IMR-90 (cell line): Measurements from ENCODE around the gene ISG20. TPM values are rescaled to one million over a fixed set of nuclear protein-coding genes. Genes with fewer than 3 reads are reported as not detected.
A peak's percentile ranks its signal among the peaks of the same experiment; 100 is the strongest.

Experiments used
- ATAC-seq: fragments of 200-7000 bp; cut with Tn5 transposase; 2 replicates; pipeline ENCODE4 v1.9.1; 2020; ENCODE audit warnings: low read depth, mild to moderate bottlenecking, moderate library complexity
- BruUV-seq: library from RNA; stranded (reverse); fragments of 400-500 nt; replicated peaks from 2 replicates; lab custom pipeline; 2021; lab: Mats Ljungman, UMichigan
- CTCF ChIA-PET: fragments of 300-600 bp; formaldehyde crosslinking; extraction: SDS; loops from one replicate; lab custom pipeline; 2021; ENCODE audit warnings: antibody characterized with exemption; lab: Yijun Ruan, JAX
- POLR2A ChIA-PET: fragments of 300-600 bp; sonication (Branson Sonifier 250); formaldehyde crosslinking; loops from one replicate; lab custom pipeline; 2022; ENCODE audit warnings: antibody characterized with exemption; ENCODE audit not compliant: unreplicated experiment; lab: Charles Lee
- DNase-seq: peaks from one replicate; pipeline ENCODE4 v3.0.0; 2013
- H2AFZ ChIP-seq: replicated peaks from 2 replicates; pipeline ENCODE3; 2013; ENCODE audit warnings: low read length, mild to moderate bottlenecking; ENCODE audit not compliant: poor library complexity
- H2AK5ac ChIP-seq: 2 replicates; pipeline ENCODE4 v1.6.1; 2013; ENCODE audit warnings: low read depth, low read length, inconsistent platforms
- H2AK9ac ChIP-seq: replicated peaks from 2 replicates; pipeline ENCODE3; 2013; ENCODE audit warnings: mild to moderate bottlenecking, low read depth, low read length, moderate library complexity; ENCODE audit not compliant: poor library complexity
- H2BK120ac ChIP-seq: 2 replicates; pipeline ENCODE4 v1.6.1; 2013; ENCODE audit warnings: low read depth, low read length, inconsistent platforms
- H2BK15ac ChIP-seq: 3 replicates; pipeline ENCODE4 v1.6.1; 2013; ENCODE audit warnings: low read depth, low read length, inconsistent platforms
- H2BK20ac ChIP-seq: 2 replicates; pipeline ENCODE4 v1.6.1; 2013; ENCODE audit warnings: low read depth, mild to moderate bottlenecking, inconsistent platforms, low read length, moderate library complexity
- H2BK5ac ChIP-seq: 2 replicates; pipeline ENCODE4 v1.6.1; 2013; ENCODE audit warnings: mild to moderate bottlenecking, low read depth, low read length, inconsistent platforms; ENCODE audit not compliant: poor library complexity, severe bottlenecking
- H3K14ac ChIP-seq: replicated peaks from 2 replicates; pipeline ENCODE4 v1.6.1; 2013; ENCODE audit warnings: low read depth, low read length, inconsistent platforms
- H3K18ac ChIP-seq: 2 replicates; pipeline ENCODE4 v1.6.1; 2013; ENCODE audit warnings: low read depth, low read length, control low read depth
- H3K23ac ChIP-seq: 2 replicates; pipeline ENCODE4 v1.6.1; 2013; ENCODE audit warnings: low read depth, low read length, inconsistent platforms
- H3K27ac ChIP-seq: 2 replicates; pipeline ENCODE4 v1.5.1; 2013; ENCODE audit warnings: mild to moderate bottlenecking, control low read depth, low read length; ENCODE audit not compliant: insufficient read depth
- H3K27me3 ChIP-seq: 2 replicates; pipeline ENCODE4 v1.6.1; 2013; ENCODE audit warnings: low read length; ENCODE audit not compliant: control insufficient read depth, insufficient read depth
- H3K36me3 ChIP-seq: 2 replicates; pipeline ENCODE4 v1.6.1; 2013; ENCODE audit warnings: low read length, mixed read lengths; ENCODE audit not compliant: control insufficient read depth, insufficient read depth
- H3K4ac ChIP-seq: 2 replicates; pipeline ENCODE4 v1.6.1; 2013; ENCODE audit warnings: low read depth, low read length, inconsistent platforms
- H3K4me1 ChIP-seq: 2 replicates; pipeline ENCODE4 v1.6.1; 2013; ENCODE audit warnings: low read length, mixed read lengths; ENCODE audit not compliant: control insufficient read depth, insufficient read depth
- H3K4me2 ChIP-seq: 2 replicates; pipeline ENCODE4 v1.6.1; 2013; ENCODE audit warnings: low read depth, mild to moderate bottlenecking, control low read depth, low read length, moderate library complexity
- H3K4me3 ChIP-seq: 2 replicates; pipeline ENCODE4 v1.5.1; 2013; ENCODE audit warnings: low read depth, mild to moderate bottlenecking, control low read depth, low read length, moderate library complexity; ENCODE audit not compliant: insufficient read depth
- H3K56ac ChIP-seq: 2 replicates; pipeline ENCODE4 v1.6.1; 2013; ENCODE audit warnings: low read length, inconsistent platforms; ENCODE audit not compliant: insufficient read depth; ENCODE audit errors: extremely low read depth
- H3K79me1 ChIP-seq, 2 experiments: 2 replicates each; pipeline ENCODE4 v1.6.1; 2013; ENCODE audit warnings: low read length in 2 of 2, inconsistent platforms in 1 of 2, low read depth in 1 of 2
- H3K9ac ChIP-seq: 2 replicates; pipeline ENCODE4 v1.6.1; 2013; ENCODE audit warnings: low read depth, low read length, control low read depth
- H3K9me1 ChIP-seq: 2 replicates; pipeline ENCODE4 v1.6.1; 2013; ENCODE audit warnings: low read length, inconsistent platforms; ENCODE audit not compliant: insufficient read depth
- H3K9me3 ChIP-seq: 2 replicates; pipeline ENCODE4 v1.6.1; 2013; ENCODE audit warnings: low read length; ENCODE audit not compliant: control insufficient read depth, insufficient read depth
- H4K20me1 ChIP-seq: 2 replicates; pipeline ENCODE4 v1.6.1; 2013; ENCODE audit warnings: low read length, inconsistent platforms; ENCODE audit not compliant: insufficient read depth
- H4K5ac ChIP-seq: 2 replicates; pipeline ENCODE4 v1.6.1; 2013; ENCODE audit warnings: mild to moderate bottlenecking, low read depth, low read length, control low read depth
- H4K8ac ChIP-seq, 2 experiments: 2 replicates each; pipeline ENCODE4 v1.6.1; 2013; ENCODE audit warnings: low read depth in 2 of 2, low read length in 2 of 2, control low read depth in 1 of 2, inconsistent platforms in 1 of 2
- H4K91ac ChIP-seq: 2 replicates; pipeline ENCODE4 v1.6.1; 2013; ENCODE audit warnings: low read depth, low read length, inconsistent platforms; ENCODE audit not compliant: insufficient read depth
- BHLHE40 ChIP-seq: fragments of 150-350 bp; IDR thresholded peaks from 2 replicates; pipeline ENCODE4 v1.6.1; 2016; ENCODE audit warnings: mild to moderate bottlenecking, low read depth, low read length
- CEBPB ChIP-seq: IDR thresholded peaks from 2 replicates; pipeline ENCODE4 v1.6.1; 2012; ENCODE audit warnings: low read depth, low read length, improper control_type of control experiment
- CTCF ChIP-seq: conservative IDR thresholded peaks from 2 replicates; pipeline ENCODE4 v1.5.1; 2012; ENCODE audit warnings: mild to moderate bottlenecking, low read depth, low read length, improper control_type of control experiment
- FOS ChIP-seq: fragments of 150-350 bp; IDR thresholded peaks from 2 replicates; pipeline ENCODE4 v1.6.1; 2016; ENCODE audit warnings: low read depth, low read length
- MAFK ChIP-seq: IDR thresholded peaks from 2 replicates; pipeline ENCODE4 v1.6.1; 2012; ENCODE audit warnings: low read depth, low read length, improper control_type of control experiment
- MAZ ChIP-seq: IDR thresholded peaks from 2 replicates; pipeline ENCODE4 v1.6.1; 2012; ENCODE audit warnings: low read depth, mild to moderate bottlenecking, low read length, improper control_type of control experiment, moderate library complexity, borderline replicate concordance
- NFE2L2 ChIP-seq: fragments of 150-350 bp; IDR thresholded peaks from 2 replicates; pipeline ENCODE4 v1.6.1; 2016; ENCODE audit warnings: low read depth, mild to moderate bottlenecking, low read length
- RAD21 ChIP-seq: IDR thresholded peaks from 2 replicates; pipeline ENCODE4 v1.6.1; 2012; ENCODE audit warnings: low read length, improper control_type of control experiment
- RCOR1 ChIP-seq: IDR thresholded peaks from 2 replicates; pipeline ENCODE4 v1.6.1; 2012; ENCODE audit warnings: mild to moderate bottlenecking, low read length, improper control_type of control experiment; ENCODE audit not compliant: insufficient replicate concordance
- RFX5 ChIP-seq: IDR thresholded peaks from 2 replicates; pipeline ENCODE4 v1.8.0; 2012; ENCODE audit warnings: low read depth, mild to moderate bottlenecking, low read length, moderate library complexity
- USF2 ChIP-seq: fragments of 150-350 bp; IDR thresholded peaks from 2 replicates; pipeline ENCODE4 v1.6.1; 2017; ENCODE audit warnings: mild to moderate bottlenecking, antibody characterized with exemption, low read length, low read depth
- dilution Hi-C: fragments of 300-500 bp; cut with HindIII; formaldehyde crosslinking; loops from one replicate; pipeline ENCODE4 v1.14.3; 2018; ENCODE audit warnings: low sequenced_read_pairs; ENCODE audit not compliant: unreplicated experiment
- in situ Hi-C: fragments of 300-500 bp; cut with MboI; formaldehyde crosslinking; loops from 3 replicates; pipeline ENCODE4 v1.14.3; 2019; ENCODE audit warnings: low sequenced_read_pairs, inconsistent platforms, mixed read lengths
- intact Hi-C: fragments of 100-400 bp; cut with micrococcal nuclease; formaldehyde crosslinking; loops from 2 replicates; pipeline ENCODE4 v1.10.0; 2022
- polyA plus RNA-seq, 3 experiments: library from polyadenylated mRNA; depleted of rRNA; stranded (reverse); fragments of >200 nt; gene quantifications; 2 replicates each; pipeline ENCODE4 v1.2.3, GENCODE V29; 2012; ENCODE audit warnings: low replicate concordance in 1 of 3
- total RNA-seq: library from RNA; depleted of rRNA; stranded (reverse); fragments of >200 nt; gene quantifications from 2 replicates; pipeline ENCODE4 v1.2.3, GENCODE V29; 2012
- TF ChIP-seq, protein P1 (sequence below): fragments of 150-350 bp; IDR thresholded peaks from 2 replicates; pipeline ENCODE4 v1.6.1; 2016; ENCODE audit warnings: low read depth, mild to moderate bottlenecking, low read length, moderate library complexity, borderline replicate concordance

Gene ISG20
- total and polyA plus RNA-seq, 2 of the 4 experiments (the other 2 are of a cell fraction): 0.72 to 1.2 TPM

DNA sequence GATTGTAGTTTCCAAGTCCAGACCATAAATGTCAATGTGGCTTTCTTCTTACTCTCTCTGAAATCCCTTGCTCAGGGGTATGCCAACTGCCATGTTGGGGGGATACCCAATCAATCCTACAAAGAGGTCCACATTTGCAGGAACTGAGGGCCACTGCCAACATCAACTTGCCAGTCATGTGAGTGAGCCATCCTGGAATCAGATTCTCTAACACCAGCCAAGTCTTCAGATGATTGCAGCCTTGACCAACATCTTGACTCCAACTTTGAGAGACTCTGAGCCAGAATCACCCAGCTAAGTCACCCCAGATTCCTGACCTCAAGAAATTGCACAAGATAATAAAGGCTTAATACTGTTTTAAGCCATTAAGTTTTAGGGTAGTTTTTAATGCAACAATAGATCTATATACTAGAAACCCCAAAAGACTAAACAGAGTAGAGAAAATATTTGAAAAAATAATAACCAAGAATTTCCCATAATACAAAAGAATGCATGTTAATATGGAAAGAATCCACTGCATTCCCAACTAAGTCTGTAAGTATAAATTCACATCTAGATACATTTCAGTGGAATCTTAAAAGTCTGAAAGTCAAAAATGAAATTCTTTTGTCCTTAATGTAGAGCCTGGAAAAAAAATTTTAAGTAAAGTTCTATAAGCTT lies 22.4 kb downstream of the ISG20 start:
- POLR2A ChIA-PET: no interaction called here

More for the DNA sequence above, 22.4 kb downstream of the ISG20 start:
- no TSS peak for BruUV-seq
- Histone ChIP-seq H2AFZ (no peak overlapping the region), H3K9me3 (no peaks in the 10 kb centered on the region), H3K4me3 (no peak overlapping the region), H3K9me1 (peaks cover 7% of the 10 kb centered on the region), H4K8ac (peak overlapping the region; percentile 64 to 74; a peak in 2 of 4 replicates), H3K23ac (peak overlapping the region; percentile 63; the same call in 1 of the 2 replicates), H3K79me1 (no peaks in the 10 kb centered on the region), H2AK5ac (peak overlapping the region; percentile 80; the same call in 1 of the 2 replicates), H2BK15ac (peak overlapping the region; percentile 97; the same call in 2 of the 3 replicates), H2BK5ac (peak overlapping the region; percentile 59), H4K91ac (peak overlapping the region; percentile 52), H3K4me2 (peak overlapping the region; percentile 6; the same call in 1 of the 2 replicates), H4K5ac (peak overlapping the region; percentile 27), H2AK9ac (peak overlapping the region; percentile 26), H4K20me1 (no peaks in the 10 kb centered on the region), H3K14ac (peak overlapping the region; percentile 67; the same call in 1 of the 2 replicates), H3K4me1 (peaks cover 13% of the 10 kb centered on the region), H3K36me3 (no peaks in the 10 kb centered on the region), H2BK120ac (peak overlapping the region; percentile 71), H3K9ac (no peak overlapping the region), H3K18ac (peak overlapping the region; percentile 82), H3K4ac (peak overlapping the region; percentile 74), H3K27ac (peak overlapping the region; percentile 70; the same call in 1 of the 2 replicates), H2BK20ac (peak overlapping the region; percentile 87), H3K56ac (no peak overlapping the region), H3K27me3 (no peaks in the 10 kb centered on the region)
- TF ChIP-seq CEBPB (peak; percentile 22; the same call in 1 of the 2 replicates), RFX5 (no peak), BHLHE40 (peak; percentile 16; the same call in 1 of the 2 replicates), MAFK (no peak), FOS (no peak), NFE2L2 (no peak), RCOR1 (no peak), MAZ (no peak), USF2 (no peak), RAD21 (no peak), CTCF (no peak)
- TF ChIP-seq, protein P1, sequence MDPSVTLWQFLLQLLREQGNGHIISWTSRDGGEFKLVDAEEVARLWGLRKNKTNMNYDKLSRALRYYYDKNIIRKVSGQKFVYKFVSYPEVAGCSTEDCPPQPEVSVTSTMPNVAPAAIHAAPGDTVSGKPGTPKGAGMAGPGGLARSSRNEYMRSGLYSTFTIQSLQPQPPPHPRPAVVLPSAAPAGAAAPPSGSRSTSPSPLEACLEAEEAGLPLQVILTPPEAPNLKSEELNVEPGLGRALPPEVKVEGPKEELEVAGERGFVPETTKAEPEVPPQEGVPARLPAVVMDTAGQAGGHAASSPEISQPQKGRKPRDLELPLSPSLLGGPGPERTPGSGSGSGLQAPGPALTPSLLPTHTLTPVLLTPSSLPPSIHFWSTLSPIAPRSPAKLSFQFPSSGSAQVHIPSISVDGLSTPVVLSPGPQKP: no peak
- peak; percentile 49 for DNase-seq
- dilution Hi-C loops: no loop called here
- peak; percentile 51 for ATAC-seq
- CTCF ChIA-PET: no interaction called here
- in situ Hi-C loops: loop anchor here (25.0 kb wide), 2 partner anchors 176 to 501 kb away; no protein-coding TSS in a partner anchor
- intact Hi-C loops: loop anchor here (1.0 kb wide), 2 partner anchors 173 to 236 kb away; no protein-coding TSS in a partner anchor
